OCI-LY1 (cell line): ENCODE data around the gene TROAP.

ENCODE experiments used
- H2AFZ ChIP-seq: fragments of 200-600 bp; sonication (generic), shearing (Covaris generic); 2 replicates; pipeline ENCODE4 v1.6.0; 2014; ENCODE audit warnings: antibody characterized with exemption, mild to moderate bottlenecking, low read length
- H3F3A ChIP-seq: fragments of 200-600 bp; sonication (generic), shearing (Covaris generic); 2 replicates; pipeline ENCODE4 v1.6.0; 2014; ENCODE audit warnings: mild to moderate bottlenecking, antibody characterized with exemption, low read length, moderate library complexity; ENCODE audit not compliant: insufficient read depth
- H3K27ac ChIP-seq: fragments of 200-600 bp; sonication (generic); 2 replicates; pipeline ENCODE4 v1.5.1; 2014; ENCODE audit warnings: low read length, mixed run types, mild to moderate bottlenecking, low read depth; ENCODE audit not compliant: poor library complexity, severe bottlenecking
- H3K27me3 ChIP-seq: fragments of 200-600 bp; sonication (generic); 2 replicates; pipeline ENCODE4 v1.6.0; 2014; ENCODE audit warnings: antibody characterized with exemption, mild to moderate bottlenecking, low read length, moderate library complexity; ENCODE audit not compliant: insufficient read depth
- H3K36me3 ChIP-seq: fragments of 200-600 bp; sonication (generic); 2 replicates; pipeline ENCODE4 v1.6.1; 2014; ENCODE audit warnings: mild to moderate bottlenecking, antibody characterized with exemption, low read length, moderate library complexity, mixed read lengths; ENCODE audit not compliant: insufficient read depth
- H3K4me1 ChIP-seq: fragments of 200-600 bp; sonication (generic); 2 replicates; pipeline ENCODE4 v1.5.1; 2014; ENCODE audit warnings: mild to moderate bottlenecking, low read length, moderate library complexity; ENCODE audit not compliant: insufficient read depth, severe bottlenecking
- H3K4me2 ChIP-seq: fragments of 200-600 bp; sonication (generic), shearing (Covaris generic); 2 replicates; pipeline ENCODE4 v1.6.1; 2014; ENCODE audit warnings: low read length
- H3K4me3 ChIP-seq: fragments of 200-600 bp; sonication (generic); 2 replicates; pipeline ENCODE4 v1.5.1; 2014; ENCODE audit warnings: low read length, low read depth, mild to moderate bottlenecking, mixed read lengths; ENCODE audit not compliant: poor library complexity, severe bottlenecking
- H3K79me2 ChIP-seq: fragments of 200-600 bp; shearing (Covaris generic); 2 replicates; pipeline ENCODE4 v1.6.1; 2016; ENCODE audit warnings: mixed run types, low read length, mixed read lengths; ENCODE audit not compliant: insufficient read depth
- H3K9ac ChIP-seq: fragments of 200-600 bp; sonication (generic), shearing (Covaris generic); 2 replicates; pipeline ENCODE4 v1.6.1; 2014; ENCODE audit warnings: mild to moderate bottlenecking, low read length, mixed read lengths
- H3K9me2 ChIP-seq: fragments of 200-600 bp; sonication (generic), shearing (Covaris generic); 2 replicates; pipeline ENCODE4 v1.6.1; 2014; ENCODE audit warnings: low read depth, mild to moderate bottlenecking, low read length, mixed read lengths
- H3K9me3 ChIP-seq: fragments of 200-600 bp; shearing (Covaris generic); 2 replicates; pipeline ENCODE4 v1.6.1; 2014; ENCODE audit warnings: low read length, mixed read lengths
- H4K20me1 ChIP-seq: fragments of 200-600 bp; sonication (generic), shearing (Covaris generic); 2 replicates; pipeline ENCODE4 v1.6.0; 2016; ENCODE audit warnings: mild to moderate bottlenecking, low read length; ENCODE audit not compliant: insufficient read depth
- CTCF ChIP-seq: fragments of 200-600 bp; sonication (generic), shearing (Covaris generic); IDR thresholded peaks from 2 replicates; pipeline ENCODE4 v1.5.1; 2017; ENCODE audit warnings: mild to moderate bottlenecking, antibody characterized with exemption, low read length, moderate library complexity, mixed read lengths
- EZH2 ChIP-seq: fragments of 200-600 bp; sonication (generic), shearing (Covaris generic); IDR thresholded peaks from 2 replicates; pipeline ENCODE4 v1.8.0; 2017; ENCODE audit warnings: borderline replicate concordance, mixed run types, mild to moderate bottlenecking, antibody characterized with exemption, low read length, moderate library complexity, mixed read lengths

Gene TROAP

GRCh38 chr12:49330631-49331379, 7.8 kb downstream of the TROAP start:
- Histone ChIP-seq H3K9me2 (no peaks in the 10 kb centered on the region), H3K36me3 (peaks cover 59% of the 10 kb centered on the region), H3K27ac (no peak overlapping the region)

GRCh38 chr12:49331380-49332222, 8.5 kb downstream of the TROAP start:
- Histone ChIP-seq H3K27me3 (no peaks in the 10 kb centered on the region), H3K27ac (no peak overlapping the region), H3K4me3 (no peak overlapping the region), H2AFZ (no peak overlapping the region), H3K9me3 (no peaks in the 10 kb centered on the region), H3F3A (no peaks in the 10 kb centered on the region), H3K9me2 (no peaks in the 10 kb centered on the region), H3K4me2 (no peak overlapping the region), H4K20me1 (no peaks in the 10 kb centered on the region), H3K4me1 (no peaks in the 10 kb centered on the region), H3K9ac (no peak overlapping the region), H3K36me3 (peaks cover 51% of the 10 kb centered on the region), H3K79me2 (no peaks in the 10 kb centered on the region)
- TF ChIP-seq EZH2 = no peak
- peak; percentile 52 for TF ChIP-seq CTCF

More at GRCh38 chr12:49330631-49331379, 7.8 kb downstream of the TROAP start:
- H3K4me1 ChIP-seq = no peaks in the 10 kb centered on the region
- no peaks in the 10 kb centered on the region for H3K27me3 ChIP-seq
- no peak overlapping the region for H3K9ac ChIP-seq
- no peaks in the 10 kb centered on the region for H3K79me2 ChIP-seq
- no peak overlapping the region for H3K4me2 ChIP-seq
- H3K9me3 ChIP-seq = no peaks in the 10 kb centered on the region
- TF ChIP-seq CTCF (no peak), EZH2 (no peak)
- no peaks in the 10 kb centered on the region for H4K20me1 ChIP-seq
- H2AFZ ChIP-seq = no peak overlapping the region
- H3K4me3 ChIP-seq = no peak overlapping the region
- no peaks in the 10 kb centered on the region for H3F3A ChIP-seq

- no peaks in the 10 kb centered on the region for H4K20me1 ChIP-seq
- no peaks in the 10 kb centered on the region for H3K27me3 ChIP-seq
- TF ChIP-seq CTCF (no peak), EZH2 (no peak)
- H3K9me2 ChIP-seq = no peaks in the 10 kb centered on the region
- no peak overlapping the region for H3K4me3 ChIP-seq
- H3K9ac ChIP-seq = no peak overlapping the region
- H3K27ac ChIP-seq = no peak overlapping the region
- no peak overlapping the region for H2AFZ ChIP-seq
- no peaks in the 10 kb centered on the region for H3K79me2 ChIP-seq
- peaks cover 42% of the 10 kb centered on the region for H3K36me3 ChIP-seq
- H3K9me3 ChIP-seq = no peaks in the 10 kb centered on the region
- no peak overlapping the region for H3K4me2 ChIP-seq
- no peaks in the 10 kb centered on the region for H3F3A ChIP-seq
- H3K4me1 ChIP-seq = peaks cover 3% of the 10 kb centered on the region
These were observed 9.4 kb downstream of the TROAP start for GRCh38 chr12:49332441-49332861.
